Daoy (cell line): ENCODE measurements around the gene CD19. TPM values are rescaled to one million over a fixed set of nuclear protein-coding genes. Genes with fewer than 3 reads are reported as not detected.
A peak's percentile ranks its signal among the peaks of the same experiment; 100 is the strongest.

Experiments
- DNase-seq: peaks from one replicate; pipeline ENCODE4 v3.0.0-alpha.2; 2015; ENCODE audit warnings: low read depth
- total RNA-seq: library from RNA; depleted of rRNA; stranded (reverse); fragments of >200 nt; shearing (Covaris generic); gene quantifications from 2 replicates; pipeline ENCODE4 v1.2.3, GENCODE V29; 2014; rRNA removed

CD19 gene
- total RNA-seq, 1 experiment from 2014 or later, result not detected

DNA sequence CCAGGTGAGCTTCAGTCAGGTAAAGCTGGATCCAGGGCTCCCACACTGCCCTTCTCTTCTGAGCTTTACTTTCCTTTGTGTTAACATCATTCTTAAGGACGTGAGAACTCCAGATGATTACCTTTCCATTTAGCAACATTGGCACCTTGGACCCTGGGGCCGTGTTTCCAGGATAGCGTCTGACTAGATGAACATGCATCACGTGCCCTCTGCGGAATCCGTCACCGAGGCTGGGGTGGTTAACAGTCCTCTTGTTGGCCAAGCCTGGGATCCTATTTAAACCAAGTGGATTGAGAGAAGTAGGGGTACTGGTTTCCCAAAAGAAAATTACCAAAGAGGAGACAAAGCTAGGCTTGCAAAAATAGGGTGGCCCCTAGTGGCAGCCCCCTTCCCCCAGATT is 49.2 kb downstream of the CD19 start:
- no peak for DNase-seq

DNA sequence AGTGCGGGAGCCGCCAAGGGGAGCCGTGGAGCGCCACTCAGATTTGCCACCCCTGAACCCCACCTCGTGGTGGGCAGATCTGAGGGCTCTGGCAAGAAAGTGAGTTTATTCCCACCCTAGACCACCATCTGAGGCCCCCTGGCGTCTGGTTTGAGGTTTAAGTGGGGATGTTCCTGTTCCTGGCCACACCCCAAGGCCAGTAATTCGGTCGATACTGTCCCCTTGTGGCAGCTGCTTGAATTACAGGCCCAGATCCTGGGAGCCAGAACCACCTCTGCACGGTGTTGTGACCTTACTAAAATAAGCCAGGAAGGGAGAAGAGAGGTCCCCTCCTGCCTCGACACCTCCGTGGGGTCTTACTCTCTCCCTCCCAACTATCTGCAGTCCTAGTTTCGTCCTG is 49.7 kb downstream of the CD19 start:
- no peak for DNase-seq

DNA sequence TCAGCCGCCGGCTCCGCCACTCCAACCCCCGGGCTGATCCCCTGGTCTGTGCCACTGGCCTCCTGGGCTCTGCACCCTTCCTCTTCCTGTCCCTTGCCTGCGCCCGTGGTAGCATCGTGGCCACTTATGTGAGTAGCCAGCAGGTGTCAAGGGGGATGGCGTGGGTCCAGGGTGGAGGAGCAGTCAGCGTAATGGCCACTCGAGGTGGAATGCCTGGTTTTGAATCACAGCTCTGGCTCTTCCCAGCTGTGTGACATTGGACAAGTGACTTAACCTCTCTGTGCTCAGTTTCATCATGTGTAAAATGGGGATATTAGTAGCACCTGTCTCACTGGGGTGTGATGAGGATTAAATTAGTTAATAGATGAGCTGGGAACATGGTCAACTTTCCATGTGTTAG is 50.6 kb downstream of the CD19 start:
- no peak for DNase-seq

DNA sequence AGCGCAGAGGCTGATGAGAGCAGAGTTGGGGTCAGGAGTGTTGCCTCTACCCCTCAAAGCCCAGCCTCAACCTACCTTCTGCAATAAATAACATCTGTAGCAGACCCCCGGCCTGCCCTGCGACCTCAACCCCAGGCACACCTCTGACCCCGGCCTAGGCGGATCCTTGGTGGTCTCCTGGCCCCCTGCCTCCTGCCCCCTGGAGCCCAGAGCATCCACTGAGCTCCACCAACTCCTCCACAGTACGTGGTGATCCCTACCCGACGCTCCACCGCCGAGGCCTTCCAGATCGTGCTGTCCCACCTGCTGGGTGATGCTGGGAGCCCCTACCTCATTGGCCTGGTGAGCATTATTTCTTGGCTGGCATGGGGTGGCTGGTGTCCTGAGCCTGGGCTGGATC is 51.2 kb downstream of the CD19 start:
- no peak for DNase-seq

DNA sequence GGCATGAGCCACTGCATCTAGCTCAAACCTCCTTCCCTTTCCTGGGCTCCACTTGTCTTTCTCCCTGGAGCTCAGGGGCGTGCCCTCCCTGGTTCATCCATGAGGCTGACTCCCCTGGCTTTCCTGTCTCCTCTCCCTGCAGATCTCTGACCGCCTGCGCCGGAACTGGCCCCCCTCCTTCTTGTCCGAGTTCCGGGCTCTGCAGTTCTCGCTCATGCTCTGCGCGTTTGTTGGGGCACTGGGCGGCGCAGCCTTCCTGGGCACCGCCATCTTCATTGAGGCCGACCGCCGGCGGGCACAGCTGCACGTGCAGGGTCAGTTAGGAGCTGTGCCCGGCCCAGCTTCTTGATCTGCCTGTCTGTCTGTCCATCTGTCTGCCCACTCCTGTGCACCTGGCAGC is 51.9 kb downstream of the CD19 start:
- DNase-seq, result no peak

DNA sequence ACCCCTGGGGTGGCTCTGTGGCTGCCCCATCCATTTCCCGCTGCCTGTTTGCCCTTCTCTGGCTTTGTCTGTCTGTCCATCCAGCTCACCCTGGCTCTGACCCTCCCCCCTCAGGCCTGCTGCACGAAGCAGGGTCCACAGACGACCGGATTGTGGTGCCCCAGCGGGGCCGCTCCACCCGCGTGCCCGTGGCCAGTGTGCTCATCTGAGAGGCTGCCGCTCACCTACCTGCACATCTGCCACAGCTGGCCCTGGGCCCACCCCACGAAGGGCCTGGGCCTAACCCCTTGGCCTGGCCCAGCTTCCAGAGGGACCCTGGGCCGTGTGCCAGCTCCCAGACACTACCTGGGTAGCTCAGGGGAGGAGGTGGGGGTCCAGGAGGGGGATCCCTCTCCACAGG is 52.3 kb downstream of the CD19 start:
- no peak for DNase-seq

DNA sequence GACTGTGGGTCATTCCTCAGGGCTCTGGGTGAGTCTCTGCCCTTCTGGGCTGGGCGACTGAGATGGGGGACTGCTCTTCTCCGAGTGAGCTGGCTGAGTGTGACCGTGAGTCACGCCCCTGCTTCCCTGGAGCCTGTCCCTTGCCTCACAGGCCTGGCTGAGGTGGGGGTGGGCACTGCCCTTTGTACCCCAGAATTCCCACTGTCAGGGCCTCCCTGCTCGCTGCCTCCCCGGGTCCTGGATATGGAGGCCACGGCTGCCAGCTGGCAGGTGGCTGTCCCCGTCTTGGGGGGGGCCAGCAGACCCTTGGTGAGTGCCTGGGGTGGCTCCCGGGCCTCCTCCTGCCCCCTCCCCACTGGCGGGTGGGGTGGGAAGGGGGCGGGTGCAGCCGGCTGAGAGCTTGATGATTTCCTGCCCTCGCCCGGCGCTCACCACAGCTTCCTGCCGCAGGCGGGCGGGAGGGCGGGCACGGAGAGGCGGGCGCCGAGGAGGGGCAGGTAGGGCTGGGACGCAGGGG is 52.9 kb downstream of the CD19 start, which contains the start of gene LAT:
TSS of gene LAT (plus strand) at position 434 of the 517 bp plus-strand sequence. CDS start 366 bp downstream, outside the sequence.
- peak; percentile 86 for DNase-seq

DNA sequence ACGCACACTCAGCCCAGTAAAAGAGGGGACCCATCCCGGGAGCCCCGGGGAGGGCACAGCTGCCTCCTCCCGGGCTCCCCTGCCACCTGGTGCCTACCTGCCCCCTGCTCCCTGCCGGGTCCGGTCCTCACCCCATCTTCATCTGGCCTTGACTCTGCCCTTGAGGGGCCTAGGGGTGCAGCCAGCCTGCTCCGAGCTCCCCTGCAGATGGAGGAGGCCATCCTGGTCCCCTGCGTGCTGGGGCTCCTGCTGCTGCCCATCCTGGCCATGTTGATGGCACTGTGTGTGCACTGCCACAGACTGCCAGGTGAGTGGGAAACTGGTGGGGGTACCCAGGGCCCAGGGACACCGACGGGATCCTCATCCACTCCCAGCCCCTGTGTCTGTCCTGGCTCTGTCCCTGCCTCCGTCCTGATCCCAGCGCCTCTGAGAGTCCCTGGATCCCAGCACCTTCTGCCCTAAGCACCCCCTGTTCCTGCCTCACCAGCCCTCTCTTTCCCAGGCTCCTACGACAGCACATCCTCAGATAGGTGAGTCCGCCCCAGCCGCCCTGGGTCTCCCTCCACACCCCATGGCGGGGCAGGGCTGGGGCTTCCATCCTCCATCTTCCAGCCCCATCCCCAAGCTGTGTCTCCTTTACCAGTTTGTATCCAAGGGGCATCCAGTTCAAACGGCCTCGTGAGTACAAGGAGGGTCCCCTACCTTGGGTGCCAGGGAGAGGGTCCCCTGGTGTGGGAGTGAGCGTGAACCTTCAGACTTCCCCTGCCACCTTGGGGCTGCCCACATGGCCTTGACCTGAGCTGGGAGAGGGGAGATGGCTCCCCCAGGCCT is 53.7 kb downstream of the CD19 start:
- DNase-seq, result no peak

DNA sequence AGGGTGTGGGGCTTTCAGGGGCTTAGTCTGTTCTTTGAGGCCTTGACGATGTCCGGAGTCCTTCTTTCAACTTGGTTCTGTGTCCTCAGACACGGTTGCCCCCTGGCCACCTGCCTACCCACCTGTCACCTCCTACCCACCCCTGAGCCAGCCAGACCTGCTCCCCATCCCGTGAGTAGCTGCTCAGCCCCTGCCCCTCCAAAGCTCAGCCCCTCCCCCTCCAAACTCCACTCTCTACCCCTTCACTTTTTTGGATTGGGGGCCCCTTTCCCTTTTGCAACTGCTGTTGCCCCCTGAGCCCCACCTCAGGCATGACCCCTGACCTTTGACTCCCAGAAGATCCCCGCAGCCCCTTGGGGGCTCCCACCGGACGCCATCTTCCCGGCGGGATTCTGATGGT is 54.3 kb downstream of the CD19 start:
- DNase-seq, result no peak

DNA sequence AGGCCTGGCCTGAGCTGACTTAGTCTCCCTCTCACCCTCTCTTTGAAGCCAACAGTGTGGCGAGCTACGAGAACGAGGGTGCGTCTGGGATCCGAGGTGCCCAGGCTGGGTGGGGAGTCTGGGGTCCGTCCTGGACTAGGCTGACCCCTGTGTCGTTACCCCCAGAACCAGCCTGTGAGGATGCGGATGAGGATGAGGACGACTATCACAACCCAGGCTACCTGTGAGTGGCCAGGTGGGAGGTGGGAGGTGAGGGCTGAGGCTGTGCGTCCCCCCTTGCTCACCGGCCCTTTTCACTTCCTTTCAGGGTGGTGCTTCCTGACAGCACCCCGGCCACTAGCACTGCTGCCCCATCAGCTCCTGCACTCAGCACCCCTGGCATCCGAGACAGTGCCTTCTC is 54.7 kb downstream of the CD19 start:
- DNase-seq, result no peak

DNA sequence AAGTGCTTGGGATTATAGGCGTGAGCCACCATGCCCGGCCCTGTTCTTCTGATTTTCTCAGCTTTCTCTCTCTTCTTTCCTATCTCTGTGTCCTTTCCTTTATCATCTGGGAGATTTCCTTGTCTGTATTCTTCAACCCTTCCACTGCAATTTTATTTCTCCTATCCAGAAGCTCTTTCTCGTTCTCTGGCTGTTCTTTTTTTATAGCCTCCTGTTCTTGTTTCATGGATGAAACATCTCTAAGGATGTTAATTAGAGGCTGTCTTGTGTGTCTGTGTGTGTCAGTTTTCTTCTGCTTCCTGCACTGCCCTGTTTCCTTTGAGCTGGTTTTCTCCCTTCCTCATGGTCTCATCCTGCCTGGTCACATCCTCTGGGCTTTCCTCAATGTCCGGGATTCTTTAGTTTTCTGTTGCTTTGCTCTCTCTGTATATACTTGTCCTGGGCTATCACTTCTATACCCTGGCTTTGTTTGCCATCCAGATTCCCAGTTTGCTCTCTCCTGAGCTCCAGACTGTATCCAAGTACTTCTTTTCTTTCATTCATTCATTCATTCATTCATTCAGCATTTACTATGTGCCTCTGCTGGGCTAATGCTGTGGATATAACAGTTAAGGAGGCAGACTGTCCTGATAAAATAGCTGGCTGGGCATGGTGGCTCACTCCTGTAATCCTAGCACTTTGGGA is 55.5 kb downstream of the CD19 start:
- no peak for DNase-seq

Other genes starting within 250 kb of the CD19 start
- 50.5 and 102 TPM in 2 replicates for gene EIF3C, start 220.5 kb upstream of the CD19 start, total RNA-seq
- gene NPIPB9, start 180.2 kb upstream of the CD19 start, total RNA-seq, result not detected in 2 replicates
- 25.4 and 30.5 TPM in 2 replicates for gene ATXN2L, start 109.0 kb upstream of the CD19 start, total RNA-seq
- 157 and 180 TPM in 2 replicates for gene TUFM, start 85.6 kb upstream of the CD19 start, total RNA-seq
- 10.7 and 19.4 TPM in 2 replicates for gene SH2B1, start 68.1 kb upstream of the CD19 start, total RNA-seq
- gene ATP2A1, start 53.5 kb upstream of the CD19 start, total RNA-seq, result 0.48 TPM in 1 of 2 replicates, not detected in the other
- gene RABEP2, start 6.7 kb upstream of the CD19 start, total RNA-seq, result 30.2 and 54.1 TPM in 2 replicates
- 19.7 and 31.7 TPM in 2 replicates for gene NFATC2IP, start 19.0 kb downstream of the CD19 start, total RNA-seq
- gene SPNS1, start 42.8 kb downstream of the CD19 start, total RNA-seq, result 22.8 and 31.8 TPM in 2 replicates
- 4.8 and 8.6 TPM in 2 replicates for gene LAT, start 53.1 kb downstream of the CD19 start, total RNA-seq